Gastrocnemius medialis (tissue), 4 donors: ENCODE measurements around the gene RBBP8NL. TPM values are rescaled to one million over a fixed set of nuclear protein-coding genes. Genes with fewer than 3 reads are reported as not detected.

Source experiments
- ATAC-seq, 2 donors: fragments of 150-250 bp; one replicate each; pipeline ENCODE4 v1.9.1; 2016
- DNase-seq, 2 donors: peaks; one replicate each; pipeline ENCODE4 v3.0.0-alpha.2; 2019
- H3K27ac ChIP-seq, 4 donors: fragments of 200-600 bp; sonication (generic); 1 replicate in 1 of 4; 2 replicates in 3 of 4; pipeline ENCODE4 v1.5.1; 2016 to 2018; ENCODE audit warnings: mild to moderate bottlenecking in 2 of 4, moderate library complexity in 1 of 4
- H3K27me3 ChIP-seq, 3 donors: fragments of 200-600 bp; sonication (generic) in 2 of 3; 1 replicate in 1 of 3; 2 replicates in 2 of 3; pipeline versions ENCODE4 v1.5.1 to v1.6.0; 2016 to 2019; ENCODE audit warnings: mild to moderate bottlenecking in 1 of 3, moderate library complexity in 1 of 3
- H3K36me3 ChIP-seq, 2 donors: fragments of 200-600 bp; sonication (generic) in 1 of 2; one replicate each; pipeline ENCODE4 v1.5.1; 2017 to 2018
- H3K4me1 ChIP-seq, 2 donors: fragments of 200-600 bp; sonication (generic) in 1 of 2; one replicate each; pipeline ENCODE4 v1.5.1; 2016 to 2017; ENCODE audit warnings: mild to moderate bottlenecking in 2 of 2
- H3K4me3 ChIP-seq, 4 donors: fragments of 200-600 bp; sonication (generic) in 3 of 4; 1 replicate in 1 of 4; 2 replicates in 3 of 4; pipeline ENCODE4 v1.5.1; 2016 to 2019; ENCODE audit warnings: mild to moderate bottlenecking in 2 of 4
- H3K9me3 ChIP-seq, 3 donors: fragments of 200-600 bp; sonication (generic) in 2 of 3; 1 replicate in 1 of 3; 2 replicates in 2 of 3; pipeline ENCODE4 v1.5.1; 2016 to 2019
- POLR2A ChIP-seq, 2 donors: fragments of 450-650 bp; IDR thresholded peaks; one replicate each; pipeline ENCODE4 v1.6.1; 2017; ENCODE audit warnings: antibody characterized with exemption in 2 of 2, mild to moderate bottlenecking in 2 of 2, moderate library complexity in 2 of 2
- in situ Hi-C, 4 donors: fragments of 200-750 bp; cut with MboI; loops; one replicate each; pipeline versions ENCODE4 v1.15.0 to v1.8.0; 2017; ENCODE audit warnings: low sequenced_read_pairs in 4 of 4
- intact Hi-C: fragments of 100-400 bp; cut with DNase I; formaldehyde crosslinking; loops from one replicate; pipeline ENCODE4 v1.15.1; 2023; ENCODE audit warnings: low total_unique reads
- total RNA-seq, 4 donors: library from RNA; depleted of rRNA; stranded (reverse); fragments of >200 nt; gene quantifications; one replicate each; pipeline versions ENCODE4 v1.1.0 to v1.2.3, GENCODE V29; 2016
- TF ChIP-seq, protein P1 (sequence below), 5 experiments: fragments of 450-650 bp in 3 of 5; fragments of 200-600 bp in 2 of 5; sonication (generic) in 2 of 5; IDR thresholded peaks in 4 of 5; conservative IDR thresholded peaks in 1 of 5; 1 replicate in 4 of 5; 2 replicates in 1 of 5; pipeline ENCODE4 v1.5.1; 2016 to 2019; ENCODE audit warnings: antibody characterized with exemption in 5 of 5, mild to moderate bottlenecking in 3 of 5, moderate library complexity in 3 of 5

Gene RBBP8NL
- total RNA-seq, 4 donors from 2014 or later: not detected

DNA sequence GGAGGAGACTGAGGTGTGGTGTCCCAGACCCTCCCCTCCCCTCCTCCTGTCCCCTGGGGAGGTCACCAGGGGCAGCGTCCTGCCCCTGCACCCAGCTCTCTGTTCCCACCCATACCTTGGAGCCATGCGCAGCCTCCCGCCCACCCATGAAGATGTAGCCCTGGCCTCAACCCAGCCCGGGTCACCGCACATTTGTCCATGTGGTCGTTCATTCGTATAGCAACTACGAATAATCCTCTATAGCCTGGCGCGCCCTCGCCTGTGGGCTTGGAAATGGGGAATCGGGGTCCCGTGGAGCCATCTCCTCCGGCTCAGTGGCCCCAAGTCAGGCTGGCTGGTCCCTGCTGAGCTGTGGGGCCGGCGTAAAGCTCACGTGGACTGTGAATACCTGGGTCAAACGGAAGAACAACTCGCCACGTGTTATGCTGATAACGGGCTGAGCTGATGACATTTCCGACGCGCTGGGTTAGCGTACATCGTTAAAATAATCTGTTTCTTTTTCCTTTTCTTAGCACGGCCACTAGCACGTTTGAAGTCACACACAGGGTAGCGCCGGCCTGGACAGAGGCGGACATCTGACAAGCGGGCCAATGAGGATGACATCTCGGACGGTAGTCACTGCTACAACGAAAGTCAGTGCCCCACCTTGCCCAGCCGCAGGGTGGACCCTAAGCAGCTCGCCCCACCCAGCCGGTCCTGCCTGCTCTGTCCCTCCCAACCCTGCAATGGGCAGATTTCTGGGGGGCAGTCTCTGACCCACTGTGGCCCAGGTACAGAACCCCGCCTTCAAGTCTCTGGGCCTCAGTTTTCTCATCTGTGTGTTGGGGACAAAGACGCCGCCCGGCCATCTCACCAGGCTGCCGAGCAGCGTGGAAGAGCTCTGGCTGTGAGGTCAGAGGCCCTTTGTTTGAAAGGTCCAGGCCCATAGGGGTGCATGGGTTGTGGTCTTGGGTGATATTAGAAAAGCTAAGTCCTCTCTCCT, 19.8 kb upstream of the RBBP8NL start:
- TF ChIP-seq, protein P1, sequence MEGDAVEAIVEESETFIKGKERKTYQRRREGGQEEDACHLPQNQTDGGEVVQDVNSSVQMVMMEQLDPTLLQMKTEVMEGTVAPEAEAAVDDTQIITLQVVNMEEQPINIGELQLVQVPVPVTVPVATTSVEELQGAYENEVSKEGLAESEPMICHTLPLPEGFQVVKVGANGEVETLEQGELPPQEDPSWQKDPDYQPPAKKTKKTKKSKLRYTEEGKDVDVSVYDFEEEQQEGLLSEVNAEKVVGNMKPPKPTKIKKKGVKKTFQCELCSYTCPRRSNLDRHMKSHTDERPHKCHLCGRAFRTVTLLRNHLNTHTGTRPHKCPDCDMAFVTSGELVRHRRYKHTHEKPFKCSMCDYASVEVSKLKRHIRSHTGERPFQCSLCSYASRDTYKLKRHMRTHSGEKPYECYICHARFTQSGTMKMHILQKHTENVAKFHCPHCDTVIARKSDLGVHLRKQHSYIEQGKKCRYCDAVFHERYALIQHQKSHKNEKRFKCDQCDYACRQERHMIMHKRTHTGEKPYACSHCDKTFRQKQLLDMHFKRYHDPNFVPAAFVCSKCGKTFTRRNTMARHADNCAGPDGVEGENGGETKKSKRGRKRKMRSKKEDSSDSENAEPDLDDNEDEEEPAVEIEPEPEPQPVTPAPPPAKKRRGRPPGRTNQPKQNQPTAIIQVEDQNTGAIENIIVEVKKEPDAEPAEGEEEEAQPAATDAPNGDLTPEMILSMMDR (IDR thresholded peaks at IDR 0.05 in 4 of 5, conservative IDR thresholded peaks at IDR 0.05 in 1 of 5): no peak
- TF ChIP-seq POLR2A (IDR thresholded peaks at IDR 0.05): no peak
- H3K4me1 ChIP-seq: no peaks in the 10 kb centered on the region
- intact Hi-C loops (no loop called here), in situ Hi-C loops (no loop called here)
- DNase-seq (no peak), ATAC-seq (no peak)
- H3K27ac ChIP-seq: no peak overlapping the region
- no peaks in the 10 kb centered on the region for H3K36me3 ChIP-seq
- no peaks in the 10 kb centered on the region for H3K9me3 ChIP-seq
- peaks cover 12 to 22% (median 21%) of the 10 kb centered on the region in 3 donors for H3K27me3 ChIP-seq
- H3K4me3 ChIP-seq: no peak overlapping the region

DNA sequence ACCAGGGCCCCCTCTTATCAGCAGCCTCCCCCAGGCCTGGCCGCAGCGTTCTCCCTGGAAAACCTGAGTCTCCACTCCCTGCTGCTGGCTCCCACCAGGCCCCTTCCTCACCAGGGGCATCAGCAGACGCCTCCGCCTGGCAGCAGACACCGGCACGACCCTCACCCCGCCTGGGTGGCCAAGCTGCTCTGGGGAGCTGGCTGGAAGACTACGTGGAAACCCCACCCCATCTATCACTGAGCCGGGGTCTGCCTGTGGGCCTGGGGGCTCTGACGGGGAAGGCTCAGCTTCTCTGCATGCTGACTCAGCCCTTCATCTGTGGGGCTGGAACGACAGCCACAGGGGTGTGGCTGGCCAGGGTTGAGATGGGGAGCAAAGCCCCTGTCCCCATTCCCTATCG, 19.1 kb upstream of the RBBP8NL start:
- in situ Hi-C loops: no loop called here
- Histone ChIP-seq H3K4me3 (no peak overlapping the region), H3K9me3 (no peaks in the 10 kb centered on the region), H3K27ac (no peak overlapping the region), H3K36me3 (no peaks in the 10 kb centered on the region), H3K4me1 (no peaks in the 10 kb centered on the region), H3K27me3 (peaks cover 12 to 22% (median 20%) of the 10 kb centered on the region in 3 donors)
- TF ChIP-seq POLR2A (IDR thresholded peaks at IDR 0.05): no peak
- ATAC-seq (no peak), DNase-seq (no peak)
- intact Hi-C loops: no loop called here

DNA sequence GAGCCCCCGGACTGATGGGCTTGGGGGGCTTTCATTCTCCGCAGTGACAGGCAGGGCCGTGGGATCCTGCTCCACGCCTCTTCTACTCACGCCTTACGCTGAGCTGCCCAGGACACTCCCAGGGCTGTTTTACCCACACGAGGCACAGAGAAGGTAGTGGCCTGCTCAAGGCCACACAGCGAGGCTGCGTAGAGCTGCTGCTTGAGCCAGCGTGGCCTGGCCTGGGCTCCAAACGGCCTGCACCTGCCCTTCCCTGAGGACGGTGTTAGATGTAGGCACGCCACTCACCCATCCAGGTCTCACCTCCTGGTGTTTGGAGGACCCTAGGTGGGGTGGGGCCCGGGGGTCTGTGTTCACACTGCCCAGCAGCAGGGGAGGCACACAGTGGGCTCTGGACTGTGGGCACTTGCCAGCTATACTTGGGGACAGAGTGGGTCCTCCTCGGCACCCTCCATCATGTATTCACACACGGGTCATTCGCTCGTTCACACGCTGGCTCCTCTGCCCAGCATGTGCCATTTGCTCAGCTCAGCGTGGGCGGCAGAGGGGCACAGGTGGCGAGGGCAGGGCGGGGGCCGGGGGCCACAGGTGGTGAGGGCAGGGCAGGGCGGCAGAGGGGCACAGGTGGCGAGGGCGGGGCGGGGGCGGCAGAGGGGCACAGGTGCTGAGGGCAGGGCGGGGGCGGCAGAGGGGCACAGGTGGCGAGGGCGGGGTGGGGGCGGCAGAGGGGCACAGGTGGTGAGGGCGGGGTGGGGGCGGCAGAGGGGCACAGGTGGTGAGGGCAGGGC, 18.4 kb upstream of the RBBP8NL start:
- no peaks in the 10 kb centered on the region for H3K36me3 ChIP-seq
- no peaks in the 10 kb centered on the region for H3K4me1 ChIP-seq
- in situ Hi-C loops (no loop called here), intact Hi-C loops (no loop called here)
- H3K9me3 ChIP-seq: no peaks in the 10 kb centered on the region
- no peak overlapping the region for H3K27ac ChIP-seq
- H3K27me3 ChIP-seq: peaks cover 12 to 22% (median 20%) of the 10 kb centered on the region in 3 donors
- DNase-seq (no peak), ATAC-seq (no peak)
- TF ChIP-seq POLR2A (IDR thresholded peaks at IDR 0.05): no peak
- TF ChIP-seq, protein P1 (IDR thresholded peaks at IDR 0.05 in 4 of 5, conservative IDR thresholded peaks at IDR 0.05 in 1 of 5): no peak
- no peak overlapping the region for H3K4me3 ChIP-seq

DNA sequence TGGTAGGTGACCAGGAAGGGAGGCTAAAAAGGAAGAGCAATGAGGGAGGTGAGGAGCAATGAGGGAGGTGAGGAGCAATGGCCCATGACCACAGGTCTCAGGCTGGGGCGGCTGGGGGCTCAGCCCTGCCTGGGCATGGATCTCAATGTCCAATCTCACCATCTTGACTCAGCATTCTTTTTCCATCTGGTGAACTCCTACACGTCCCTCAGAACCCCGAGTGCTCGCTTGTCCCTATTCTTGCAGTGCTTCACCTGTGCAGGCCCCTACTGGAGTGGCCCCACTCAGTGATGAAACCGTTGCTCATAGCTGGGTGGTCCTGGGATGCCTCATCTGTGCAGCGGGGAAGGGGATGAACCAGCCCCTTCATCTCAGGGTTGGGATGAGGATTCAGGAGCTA, 16.9 kb upstream of the RBBP8NL start:
- Histone ChIP-seq H3K9me3 (no peaks in the 10 kb centered on the region), H3K4me3 (no peak overlapping the region), H3K27me3 (peaks cover 12 to 18% (median 12%) of the 10 kb centered on the region in 3 donors), H3K4me1 (no peaks in the 10 kb centered on the region), H3K36me3 (no peaks in the 10 kb centered on the region), H3K27ac (no peak overlapping the region)
- intact Hi-C loops: no loop called here
- TF ChIP-seq, protein P1 (IDR thresholded peaks at IDR 0.05 in 4 of 5, conservative IDR thresholded peaks at IDR 0.05 in 1 of 5): no peak
- TF ChIP-seq POLR2A (IDR thresholded peaks at IDR 0.05): no peak
- DNase-seq (no peak), ATAC-seq (no peak)
- in situ Hi-C loops: no loop called here
